SK-N-SH treated with all-trans-retinoic acid at 6 μM for 48 hours (cell line): ENCODE results near the gene SEPTIN3.

Experiments used
- ATAC-seq: fragments of 200-7000 bp; cut with Tn5 transposase; 3 replicates; pipeline ENCODE4 v1.9.1; 2020; ENCODE audit warnings: mild to moderate bottlenecking, moderate library complexity
- ARNTL ChIP-seq: fragments of 450-650 bp; formaldehyde crosslinking; IDR thresholded peaks from 2 replicates; pipeline ENCODE4 v1.5.0; 2020; ENCODE audit warnings: low read depth, mild to moderate bottlenecking, moderate library complexity, borderline replicate concordance
- BACH2 ChIP-seq: fragments of 250-450 bp; sonication (Bioruptor Pico); IDR thresholded peaks from 2 replicates; pipeline ENCODE4 v1.9.0; 2021; ENCODE audit warnings: mild to moderate bottlenecking, borderline replicate concordance
- CSDC2 ChIP-seq: fragments of 250-450 bp; sonication (Bioruptor Pico); IDR thresholded peaks from 2 replicates; pipeline ENCODE4 v1.5.0; 2020; ENCODE audit warnings: mild to moderate bottlenecking, moderate library complexity
- ESRRG ChIP-seq: fragments of 250-450 bp; sonication (Bioruptor Pico); IDR thresholded peaks from 2 replicates; pipeline ENCODE4 v1.6.1; 2021; ENCODE audit warnings: mild to moderate bottlenecking
- GLIS3 ChIP-seq: fragments of 250-450 bp; sonication (Bioruptor Pico); IDR thresholded peaks from 2 replicates; pipeline ENCODE4 v1.5.0; 2020; ENCODE audit warnings: mild to moderate bottlenecking, moderate library complexity
- OSR1 ChIP-seq: fragments of 250-450 bp; sonication (Bioruptor Pico); IDR thresholded peaks from 2 replicates; pipeline ENCODE4 v1.8.0; 2022; ENCODE audit warnings: moderate library complexity, mild to moderate bottlenecking, inconsistent platforms
- PATZ1 ChIP-seq: fragments of 250-450 bp; sonication (Bioruptor Pico); IDR thresholded peaks from 2 replicates; pipeline ENCODE4 v1.8.0; 2020; ENCODE audit warnings: mild to moderate bottlenecking, moderate library complexity, borderline replicate concordance
- POU6F1 ChIP-seq: fragments of 250-450 bp; sonication (Bioruptor Pico); IDR thresholded peaks from 2 replicates; pipeline ENCODE4 v1.8.0; 2021; ENCODE audit warnings: low read depth, mild to moderate bottlenecking, moderate library complexity, borderline replicate concordance
- PPARA ChIP-seq: fragments of 250-450 bp; sonication (Bioruptor Pico); IDR thresholded peaks from 2 replicates; pipeline ENCODE4 v1.5.0; 2020; ENCODE audit warnings: mild to moderate bottlenecking, borderline replicate concordance
- RARB ChIP-seq: fragments of 250-450 bp; sonication (Bioruptor Pico); IDR thresholded peaks from 2 replicates; pipeline ENCODE4 v1.8.0; 2021; ENCODE audit warnings: mild to moderate bottlenecking, moderate library complexity
- TCF4 ChIP-seq: fragments of 250-450 bp; sonication (Bioruptor Pico); IDR thresholded peaks from 2 replicates; pipeline ENCODE4 v1.8.0; 2021; ENCODE audit warnings: mild to moderate bottlenecking, moderate library complexity, borderline replicate concordance
- TOX ChIP-seq: fragments of 250-450 bp; sonication (Bioruptor Pico); IDR thresholded peaks from 2 replicates; pipeline ENCODE4 v1.8.0; 2021; ENCODE audit warnings: mild to moderate bottlenecking, moderate library complexity, borderline replicate concordance
- TSHZ2 ChIP-seq: fragments of 250-450 bp; sonication (Bioruptor Pico); IDR thresholded peaks from 2 replicates; pipeline ENCODE4 v1.5.0; 2020; ENCODE audit warnings: mild to moderate bottlenecking, moderate library complexity
- ZC3H10 ChIP-seq: fragments of 250-450 bp; sonication (Bioruptor Pico); IDR thresholded peaks from 2 replicates; pipeline ENCODE4 v1.5.1; 2021; ENCODE audit warnings: mild to moderate bottlenecking, moderate library complexity
- ZFP3 ChIP-seq: fragments of 250-450 bp; sonication (Bioruptor Pico); IDR thresholded peaks from 2 replicates; pipeline ENCODE4 v1.5.0; 2020; ENCODE audit warnings: mild to moderate bottlenecking, moderate library complexity
- ZFP30 ChIP-seq: fragments of 450-650 bp; formaldehyde crosslinking; IDR thresholded peaks from 2 replicates; pipeline ENCODE4 v1.5.0; 2022; ENCODE audit warnings: mild to moderate bottlenecking, moderate library complexity
- ZNF565 ChIP-seq: fragments of 450-650 bp; formaldehyde crosslinking; conservative IDR thresholded peaks from 2 replicates; pipeline ENCODE4 v1.5.0; 2020; ENCODE audit warnings: low read depth, mild to moderate bottlenecking, moderate library complexity
- ZNF70 ChIP-seq: fragments of 450-650 bp; formaldehyde crosslinking; IDR thresholded peaks from 2 replicates; pipeline ENCODE4 v1.5.0; 2020; ENCODE audit warnings: mild to moderate bottlenecking, moderate library complexity
- ZNF8 ChIP-seq: fragments of 450-650 bp; formaldehyde crosslinking; IDR thresholded peaks from 2 replicates; pipeline ENCODE4 v1.5.0; 2020; ENCODE audit warnings: mild to moderate bottlenecking, moderate library complexity
- TF ChIP-seq, protein P1 (sequence below): fragments of 250-450 bp; sonication (Bioruptor Pico); IDR thresholded peaks from 2 replicates; pipeline ENCODE4 v1.5.1; 2021; ENCODE audit warnings: mild to moderate bottlenecking, moderate library complexity
- TF ChIP-seq, protein P2 (sequence below): fragments of 250-450 bp; sonication (Bioruptor Pico); IDR thresholded peaks from 2 replicates; pipeline ENCODE4 v1.5.1; 2020; ENCODE audit warnings: low read depth, mild to moderate bottlenecking, moderate library complexity

The SEPTIN3 gene

DNA sequence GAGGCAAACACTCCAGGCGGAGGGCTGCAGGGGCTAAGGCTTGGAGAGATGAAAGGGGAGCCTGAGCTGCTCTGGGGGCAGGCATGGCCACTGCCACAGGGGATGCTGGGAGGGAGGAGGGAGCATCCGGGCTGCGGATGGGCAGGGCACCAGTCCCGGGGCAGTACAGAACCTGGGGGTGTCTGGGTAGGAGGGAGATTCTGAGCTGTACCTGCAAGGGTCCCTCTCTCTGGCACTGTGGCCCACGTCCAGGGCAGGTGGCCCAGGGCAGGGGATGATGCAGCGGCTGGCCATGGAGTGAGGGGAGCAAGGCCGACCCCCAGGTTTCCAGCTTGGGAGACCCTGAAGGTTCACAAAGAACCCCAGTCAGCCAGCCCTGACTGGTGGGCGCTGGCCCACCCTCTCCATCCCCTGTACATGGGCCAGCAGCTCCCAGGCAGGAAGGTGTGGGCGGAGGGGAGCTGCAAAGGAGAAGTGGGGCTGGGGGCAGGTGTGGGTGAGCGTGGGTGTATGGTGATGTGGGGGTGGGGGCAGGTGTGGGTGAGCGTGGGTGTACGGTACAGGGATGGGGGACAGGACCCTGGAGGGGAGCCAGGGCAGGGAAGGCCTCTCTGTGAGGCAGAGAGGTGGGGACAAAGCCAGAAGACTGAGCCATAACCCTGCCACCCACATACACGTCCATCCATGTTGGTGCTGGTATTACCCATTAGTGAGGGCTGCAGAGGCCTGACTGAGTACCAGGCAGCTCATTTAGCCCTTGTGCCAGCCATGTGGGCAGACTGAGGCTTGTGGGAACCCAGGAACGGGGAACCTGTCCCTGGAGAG lies 40.4 kb upstream of the SEPTIN3 start (continued):
- TF ChIP-seq TSHZ2 (CRISPR knock-in tag) (no peak), CSDC2 (CRISPR knock-in tag) (no peak), ZFP30 (CRISPR knock-in tag) (no peak), TCF4 (no peak), ZC3H10 (CRISPR knock-in tag) (no peak)
- TF ChIP-seq, protein P1, sequence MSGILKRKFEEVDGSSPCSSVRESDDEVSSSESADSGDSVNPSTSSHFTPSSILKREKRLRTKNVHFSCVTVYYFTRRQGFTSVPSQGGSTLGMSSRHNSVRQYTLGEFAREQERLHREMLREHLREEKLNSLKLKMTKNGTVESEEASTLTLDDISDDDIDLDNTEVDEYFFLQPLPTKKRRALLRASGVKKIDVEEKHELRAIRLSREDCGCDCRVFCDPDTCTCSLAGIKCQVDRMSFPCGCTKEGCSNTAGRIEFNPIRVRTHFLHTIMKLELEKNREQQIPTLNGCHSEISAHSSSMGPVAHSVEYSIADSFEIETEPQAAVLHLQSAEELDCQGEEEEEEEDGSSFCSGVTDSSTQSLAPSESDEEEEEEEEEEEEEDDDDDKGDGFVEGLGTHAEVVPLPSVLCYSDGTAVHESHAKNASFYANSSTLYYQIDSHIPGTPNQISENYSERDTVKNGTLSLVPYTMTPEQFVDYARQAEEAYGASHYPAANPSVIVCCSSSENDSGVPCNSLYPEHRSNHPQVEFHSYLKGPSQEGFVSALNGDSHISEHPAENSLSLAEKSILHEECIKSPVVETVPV (CRISPR knock-in tag), result no peak

GRCh38 chr22:41929418-41929810 lies 39.8 kb upstream of the SEPTIN3 start:
- TF ChIP-seq ZFP3 (no peak), POU6F1 (CRISPR knock-in tag) (no peak), ZNF70 (CRISPR knock-in tag) (no peak), ZFP30 (CRISPR knock-in tag) (no peak), CSDC2 (CRISPR knock-in tag) (no peak)
- no peak for ATAC-seq

- ATAC-seq, result no peak
- TF ChIP-seq ZFP3, result no peak
- no peak for TF ChIP-seq ESRRG
- no peak for TF ChIP-seq ARNTL (CRISPR knock-in tag)
- TF ChIP-seq CSDC2 (CRISPR knock-in tag), result no peak
- TF ChIP-seq, protein P2, sequence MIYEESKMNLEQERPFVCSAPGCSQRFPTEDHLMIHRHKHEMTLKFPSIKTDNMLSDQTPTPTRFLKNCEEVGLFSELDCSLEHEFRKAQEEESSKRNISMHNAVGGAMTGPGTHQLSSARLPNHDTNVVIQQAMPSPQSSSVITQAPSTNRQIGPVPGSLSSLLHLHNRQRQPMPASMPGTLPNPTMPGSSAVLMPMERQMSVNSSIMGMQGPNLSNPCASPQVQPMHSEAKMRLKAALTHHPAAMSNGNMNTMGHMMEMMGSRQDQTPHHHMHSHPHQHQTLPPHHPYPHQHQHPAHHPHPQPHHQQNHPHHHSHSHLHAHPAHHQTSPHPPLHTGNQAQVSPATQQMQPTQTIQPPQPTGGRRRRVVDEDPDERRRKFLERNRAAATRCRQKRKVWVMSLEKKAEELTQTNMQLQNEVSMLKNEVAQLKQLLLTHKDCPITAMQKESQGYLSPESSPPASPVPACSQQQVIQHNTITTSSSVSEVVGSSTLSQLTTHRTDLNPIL (CRISPR knock-in tag), result no peak
- TF ChIP-seq ZC3H10 (CRISPR knock-in tag), result no peak
- TF ChIP-seq ZNF565 (CRISPR knock-in tag), result no peak
- no peak for TF ChIP-seq ZNF8 (CRISPR knock-in tag)
- no peak for TF ChIP-seq TSHZ2 (CRISPR knock-in tag)
- no peak for TF ChIP-seq RARB (CRISPR knock-in tag)
- TF ChIP-seq PPARA, result no peak
- no peak for TF ChIP-seq TCF4
- TF ChIP-seq PATZ1 (CRISPR knock-in tag), result no peak
- TF ChIP-seq ZFP30 (CRISPR knock-in tag), result no peak
- no peak for TF ChIP-seq ZNF70 (CRISPR knock-in tag)
- TF ChIP-seq, protein P1 (CRISPR knock-in tag), result no peak
- TF ChIP-seq OSR1 (CRISPR knock-in tag), result no peak
- TF ChIP-seq GLIS3, result no peak
- no peak for TF ChIP-seq BACH2 (CRISPR knock-in tag)
- no peak for TF ChIP-seq TOX
Measured at GRCh38 chr22:41931701-41932269, 37.5 kb upstream of the SEPTIN3 start.
